ENCODE results near the gene NCOA5.

NCOA5 gene

DNA sequence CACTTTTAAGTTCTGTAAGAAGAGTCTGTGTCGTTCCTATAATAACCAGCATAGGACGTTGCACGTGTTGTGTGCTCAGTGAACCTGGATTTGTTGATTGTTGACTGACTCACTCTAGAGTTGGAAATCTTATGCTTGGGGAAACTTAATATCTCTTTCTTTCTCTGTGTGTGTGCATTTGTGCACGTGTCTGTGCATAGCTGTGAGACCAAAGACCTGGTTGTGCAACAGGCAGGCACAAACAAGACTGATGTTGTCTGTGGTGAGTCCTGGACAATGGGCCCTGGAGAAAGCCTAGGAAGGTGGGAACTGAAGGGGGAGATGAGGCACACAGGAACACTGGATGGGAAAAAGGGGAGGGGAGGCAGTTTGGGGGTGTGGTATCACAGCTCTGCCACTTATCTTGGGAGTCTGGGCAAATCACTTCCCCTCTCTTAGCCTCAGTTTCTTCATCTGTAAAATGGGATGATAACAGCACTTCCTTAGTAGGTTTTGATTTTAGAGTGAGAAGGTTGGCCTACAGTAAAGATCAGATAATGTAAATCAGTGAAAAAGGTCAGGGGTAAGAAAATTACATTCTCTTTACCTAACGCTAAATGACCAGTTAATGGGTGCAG is 36.8 kb upstream of the NCOA5 start:
- no peak for FAIRE-seq
- no peak for TF ChIP-seq CTCF (IDR thresholded peaks at IDR 0.05; ENCODE audit: insufficient read depth, missing control alignments)
- no peak for DNase-seq (ENCODE audit: insufficient read length, low spot score)

DNA sequence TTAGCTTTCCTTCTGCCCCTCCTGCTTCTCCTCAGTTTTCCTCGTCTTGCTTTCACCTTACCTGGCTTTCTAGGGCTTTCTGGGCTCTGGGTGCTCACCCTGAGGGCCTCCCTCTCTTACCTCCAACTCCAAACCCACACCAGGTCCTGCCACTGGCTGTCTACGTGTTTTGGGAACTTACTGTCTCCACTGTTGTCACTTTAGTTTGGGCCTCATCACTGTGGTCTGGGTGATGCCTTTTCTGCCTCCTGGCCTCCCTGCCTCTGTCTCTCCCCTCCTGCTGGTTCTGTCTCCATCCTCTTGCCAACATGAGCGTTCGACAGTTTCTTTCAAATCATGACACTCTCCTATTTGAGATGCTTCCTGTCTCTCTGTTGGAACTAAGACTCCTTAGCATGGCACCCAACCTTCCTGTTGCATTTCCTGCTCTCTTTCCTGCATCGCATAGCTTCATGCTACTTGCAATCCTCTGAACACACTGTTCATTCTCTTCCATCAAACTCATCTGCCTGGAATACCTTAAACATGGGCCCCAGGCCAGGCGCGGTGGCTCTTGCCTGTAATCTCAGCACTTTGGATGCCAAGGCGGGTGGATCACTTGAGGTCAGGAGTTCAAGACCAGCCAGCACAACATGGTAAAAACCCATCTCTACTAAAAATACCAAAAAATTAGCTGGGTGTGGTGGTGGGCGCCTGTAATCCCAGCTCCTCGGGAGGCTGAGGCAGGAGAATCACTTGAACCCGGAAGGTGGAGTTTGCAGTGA is 33.9 kb upstream of the NCOA5 start:
- FAIRE-seq = no peak
- DNase-seq (ENCODE audit: insufficient read length, low spot score) = no peak

DNA sequence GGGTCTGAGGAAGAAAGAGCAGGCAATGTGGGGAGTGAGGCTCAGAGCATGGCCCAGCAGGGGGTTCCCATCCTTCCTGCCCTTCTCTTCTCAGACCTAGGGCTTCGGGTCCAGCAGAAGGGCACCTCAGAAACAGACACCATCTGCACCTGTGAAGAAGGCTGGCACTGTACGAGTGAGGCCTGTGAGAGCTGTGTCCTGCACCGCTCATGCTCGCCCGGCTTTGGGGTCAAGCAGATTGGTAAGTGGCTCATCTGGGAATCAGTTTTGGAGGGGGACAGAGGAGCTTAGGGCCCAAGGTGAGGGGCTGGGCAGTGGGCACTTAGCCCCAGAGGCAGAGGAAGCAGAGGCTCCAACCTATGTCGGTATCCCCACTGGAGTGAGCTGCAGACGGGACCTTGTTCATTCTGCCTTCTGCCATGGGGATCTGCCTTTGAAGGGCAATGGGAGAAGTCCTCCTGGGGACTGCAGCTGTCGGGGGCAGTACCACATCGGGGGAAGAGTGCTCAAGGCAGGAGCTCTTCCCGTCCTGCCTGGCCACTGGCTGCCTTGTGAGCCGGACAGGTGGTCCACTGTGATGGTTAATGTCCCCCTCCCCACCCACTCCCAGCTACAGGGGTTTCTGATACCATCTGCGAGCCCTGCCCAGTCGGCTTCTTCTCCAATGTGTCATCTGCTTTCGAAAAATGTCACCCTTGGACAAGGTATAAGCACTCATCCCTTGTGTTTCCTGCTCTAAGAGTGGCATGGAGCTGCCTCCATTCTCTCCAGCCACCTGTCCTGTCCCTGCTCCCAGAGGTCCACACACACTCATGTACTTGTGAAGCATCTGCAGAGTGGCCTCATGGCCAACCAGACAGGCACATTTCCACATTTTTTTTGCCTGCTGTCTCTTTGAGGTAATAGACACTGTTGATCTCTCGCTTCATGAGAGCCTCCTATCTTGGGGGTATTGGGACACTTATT is 33.0 kb upstream of the NCOA5 start:
- TF ChIP-seq CTCF (IDR thresholded peaks at IDR 0.05; ENCODE audit: insufficient read depth, missing control alignments) = no peak
- FAIRE-seq (no peak), DNase-seq (ENCODE audit: insufficient read length, low spot score) (no peak)

More for the DNA sequence above, 33.9 kb upstream of the NCOA5 start:
- no peak for TF ChIP-seq CTCF (IDR thresholded peaks at IDR 0.05; ENCODE audit: insufficient read depth, missing control alignments)

DNA sequence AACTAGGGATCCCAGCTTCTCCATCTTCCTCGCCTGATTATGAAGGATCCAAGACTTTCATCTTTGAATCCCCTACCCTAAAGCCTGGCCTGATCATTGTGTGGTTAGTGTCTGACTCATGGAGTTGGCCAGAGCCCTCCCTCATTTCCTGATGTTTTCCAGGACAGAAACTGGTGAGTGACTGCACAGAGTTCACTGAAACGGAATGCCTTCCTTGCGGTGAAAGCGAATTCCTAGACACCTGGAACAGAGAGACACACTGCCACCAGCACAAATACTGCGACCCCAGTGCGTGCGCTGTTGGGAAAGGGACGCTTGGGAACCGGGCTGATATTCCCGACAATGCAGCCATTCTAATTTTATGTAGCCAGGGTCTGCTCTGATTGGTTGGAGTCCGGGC is 32.3 kb upstream of the NCOA5 start:
- no peak for FAIRE-seq
- no peak for TF ChIP-seq CTCF (IDR thresholded peaks at IDR 0.05; ENCODE audit: insufficient read depth, missing control alignments)

DNA sequence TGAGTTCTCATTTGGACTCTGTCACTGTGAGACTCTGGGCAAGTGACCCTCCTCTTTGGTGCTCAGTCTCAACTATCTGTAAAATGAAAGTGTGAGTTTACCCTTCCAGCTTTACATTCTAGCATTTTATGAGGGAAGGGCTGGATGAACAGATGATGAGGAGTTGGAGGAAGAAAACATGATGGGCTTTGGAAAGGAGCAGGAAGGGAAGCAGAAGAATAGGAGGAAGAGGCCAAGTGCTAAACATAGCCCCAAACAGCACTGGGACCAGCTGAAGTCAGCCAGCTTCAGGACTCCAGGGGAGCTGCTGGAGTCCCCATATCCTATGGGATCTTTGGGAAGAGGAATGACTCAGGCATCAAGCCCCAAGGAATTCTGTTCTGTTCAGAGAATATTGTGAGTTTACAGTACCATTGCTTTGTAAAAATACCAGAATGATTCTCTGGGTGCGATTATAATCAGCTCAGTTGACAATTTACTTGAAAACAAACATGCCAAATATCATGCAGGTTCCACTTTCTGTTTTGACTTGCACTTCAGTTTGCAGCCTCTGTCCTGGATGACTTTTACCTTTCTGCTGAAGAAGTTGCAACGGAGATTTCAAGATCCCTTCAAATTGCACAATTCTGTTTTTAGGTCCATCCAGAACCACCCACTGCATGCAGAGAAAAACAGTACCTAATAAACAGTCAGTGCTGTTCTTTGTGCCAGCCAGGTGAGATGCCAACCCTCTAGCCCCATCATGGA is 31.6 kb upstream of the NCOA5 start:
- FAIRE-seq (no peak), DNase-seq (ENCODE audit: insufficient read length, low spot score) (no peak)
- no peak for TF ChIP-seq CTCF (IDR thresholded peaks at IDR 0.05; ENCODE audit: insufficient read depth, missing control alignments)

More for the DNA sequence above, 32.3 kb upstream of the NCOA5 start:
- DNase-seq (ENCODE audit: insufficient read length, low spot score) = no peak

- no peak for FAIRE-seq
- TF ChIP-seq CTCF (IDR thresholded peaks at IDR 0.05; ENCODE audit: insufficient read depth, missing control alignments) = no peak
- DNase-seq (ENCODE audit: insufficient read length, low spot score) = no peak
Measured at GRCh38 chr20:46120136-46120535, 30.4 kb upstream of the NCOA5 start.

Data from D721Med (cell line).